Stimulated activated CD4-positive, alpha-beta T cell treated with anti-CD3 and anti-CD28 coated beads, Interleukin-12 subunit alpha, Interleukin-12 subunit beta, amount 100 ng/mL, for 24 hours (primary cell): ENCODE measurements around the gene GIPC1.
A peak's percentile ranks its signal among the peaks of the same experiment; 100 is the strongest.

ENCODE experiments used
- DNase-seq, 2 experiments: peaks; one replicate each; pipeline ENCODE4 v3.0.0-alpha.2; 2020; ENCODE audit warnings: low read depth in 2 of 2

The GIPC1 gene

DNA sequence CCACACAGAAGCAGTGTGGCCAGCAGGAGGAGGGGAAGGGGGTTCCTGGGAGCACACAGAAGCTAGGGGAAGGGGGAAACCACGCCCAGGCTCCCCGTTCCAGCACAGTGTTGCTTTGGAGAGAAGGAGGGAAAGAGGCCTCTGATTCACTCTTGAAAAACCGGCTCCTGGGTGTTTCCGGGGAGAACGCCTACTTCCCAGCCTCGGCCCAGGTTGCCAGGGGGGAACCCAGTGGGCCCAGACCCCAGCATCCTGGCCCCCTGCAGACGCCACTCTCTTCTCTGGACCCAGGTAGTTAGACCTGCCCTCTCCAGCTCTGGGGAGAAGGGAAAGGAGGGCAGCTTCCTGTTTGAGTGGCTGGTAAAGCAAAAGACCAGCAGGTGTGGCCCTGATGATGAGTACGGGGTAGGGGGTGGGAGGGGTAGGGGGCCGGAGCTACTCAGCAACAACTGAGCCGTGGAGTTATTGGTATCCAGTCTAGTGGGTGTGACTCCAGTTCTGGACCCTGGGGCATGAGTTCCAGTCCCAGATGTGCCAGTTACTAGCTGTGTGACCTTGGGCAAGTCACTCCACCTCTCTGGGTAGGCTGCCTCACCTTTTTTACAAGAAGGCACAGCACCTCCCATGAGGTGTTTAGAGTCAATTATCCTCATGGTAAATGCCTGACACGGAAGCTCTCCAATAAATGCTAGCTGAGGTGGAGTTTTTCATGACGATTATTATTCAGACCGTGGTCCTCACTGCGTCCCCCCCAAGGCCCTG lies 836 bp downstream of the GIPC1 start:
- DNase-seq: no peak

DNA sequence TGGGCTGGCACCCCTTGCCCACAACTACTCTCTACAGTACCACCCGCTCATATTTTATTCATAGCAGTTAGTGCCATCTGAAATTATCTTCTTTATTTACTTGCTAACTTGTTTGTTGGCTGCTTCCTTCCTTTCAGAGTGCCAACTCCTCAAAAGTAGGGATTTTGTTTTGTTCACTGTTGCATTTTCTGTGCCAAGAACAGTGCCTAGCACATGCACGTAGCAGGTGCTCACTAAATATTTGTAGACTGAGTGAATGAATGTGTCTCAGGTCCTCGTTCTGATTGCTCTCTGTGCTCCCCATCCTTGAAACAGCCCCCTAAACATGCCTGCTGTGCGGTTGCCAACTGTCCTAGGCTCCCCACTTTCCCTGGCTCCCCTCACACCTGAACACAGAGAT lies 1.5 kb downstream of the GIPC1 start:
- no peak for DNase-seq

DNA sequence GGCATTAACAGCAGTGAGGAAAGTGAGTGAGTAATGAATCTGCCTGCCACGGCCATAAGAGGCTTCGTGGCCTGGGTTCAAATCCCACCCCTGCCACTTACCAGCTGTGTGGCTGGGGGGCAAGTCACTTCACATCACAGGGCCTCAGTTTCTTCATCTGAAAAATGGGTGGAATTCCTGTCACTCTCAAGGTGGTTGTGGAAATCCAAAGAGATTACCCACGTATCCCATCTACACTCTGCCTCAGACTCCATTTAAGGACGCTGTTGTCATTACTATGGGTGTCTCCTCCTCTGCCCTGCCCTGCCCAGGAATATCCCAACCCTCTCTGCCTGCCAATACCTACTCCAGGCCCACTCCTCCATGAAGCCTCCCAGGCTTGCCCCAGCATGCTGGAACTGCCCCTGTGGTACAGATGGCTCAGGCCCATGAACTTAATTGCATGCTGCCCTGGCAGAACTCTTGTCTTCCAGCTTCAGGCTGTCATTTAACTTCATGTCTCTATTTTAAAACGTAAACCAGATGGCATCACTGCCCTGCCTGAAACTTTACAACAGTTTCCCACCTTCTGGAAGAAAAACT lies 3.1 kb downstream of the GIPC1 start:
- DNase-seq: no peak

DNA sequence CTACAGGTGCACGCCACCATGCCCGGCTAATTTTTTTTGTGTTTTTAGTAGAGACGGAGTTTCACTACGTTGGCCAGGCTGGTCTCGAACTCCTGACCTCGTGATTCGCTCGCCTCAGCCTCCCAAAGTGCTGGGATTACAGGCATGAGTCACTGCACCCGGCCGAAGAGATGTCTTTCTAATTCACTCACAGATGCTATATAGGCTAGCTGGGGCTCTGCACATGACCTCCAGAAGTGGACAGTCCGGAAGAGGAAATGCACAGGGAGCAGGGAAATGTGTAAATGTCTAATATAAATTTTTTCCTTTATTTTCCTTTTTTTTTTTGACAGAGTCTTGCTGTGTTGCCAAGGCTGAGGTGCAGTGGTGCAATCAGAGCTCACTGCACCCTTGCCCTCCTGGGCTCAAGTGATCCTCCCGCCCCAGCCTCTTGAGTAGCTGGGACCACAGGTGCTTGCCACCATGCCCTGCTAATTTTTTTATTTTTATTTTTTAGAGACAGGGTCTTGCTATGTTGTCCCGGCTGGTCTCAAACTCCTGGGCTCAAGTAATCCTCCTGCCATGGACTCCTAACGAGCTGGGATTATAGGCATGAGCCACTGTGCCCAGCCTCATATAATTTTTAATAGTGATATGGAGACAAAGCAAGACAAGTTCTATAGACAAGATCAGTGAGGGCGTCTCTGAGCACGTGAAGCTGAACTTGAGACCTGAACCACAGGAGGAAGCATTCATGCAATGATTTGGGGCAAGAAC lies 8.4 kb downstream of the GIPC1 start:
- no peak for DNase-seq

DNA sequence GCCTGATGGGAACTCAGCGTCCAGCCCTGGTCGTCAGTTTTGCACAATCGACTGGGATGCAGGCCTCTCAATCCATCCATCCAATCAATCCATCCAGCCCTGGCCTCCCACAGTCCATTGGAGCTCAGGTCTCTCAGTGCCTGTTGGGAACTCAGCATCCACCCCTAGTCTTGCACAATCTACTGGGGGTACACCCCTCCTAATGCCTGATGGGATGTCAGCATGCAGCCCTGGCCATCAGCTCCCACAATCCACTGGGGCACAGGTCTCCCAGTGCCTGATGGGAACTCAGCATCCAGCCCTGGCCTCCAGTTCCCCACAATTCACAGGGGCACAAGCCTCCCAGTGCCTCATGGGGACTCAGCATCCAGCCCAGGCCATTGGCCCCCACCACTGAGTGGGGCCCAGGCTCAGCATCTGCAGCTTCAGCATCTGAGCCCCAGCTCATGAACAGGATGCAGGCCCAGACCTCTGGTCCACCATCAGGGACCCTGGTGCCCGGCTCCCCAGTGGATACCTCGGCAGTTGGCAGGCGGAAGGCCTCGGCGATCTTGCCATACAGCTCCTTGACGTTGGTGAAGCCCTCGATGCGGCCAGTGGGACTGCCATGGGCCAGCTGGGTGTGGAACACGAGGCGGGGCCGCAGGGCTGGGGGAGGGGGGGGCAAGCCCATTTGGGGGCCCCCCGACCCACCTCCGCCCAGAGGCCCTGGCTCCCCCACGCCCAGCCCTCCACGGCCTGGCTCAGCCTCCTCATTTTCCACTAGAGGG lies 13.6 kb downstream of the GIPC1 start:
- DNase-seq: no peak

DNA sequence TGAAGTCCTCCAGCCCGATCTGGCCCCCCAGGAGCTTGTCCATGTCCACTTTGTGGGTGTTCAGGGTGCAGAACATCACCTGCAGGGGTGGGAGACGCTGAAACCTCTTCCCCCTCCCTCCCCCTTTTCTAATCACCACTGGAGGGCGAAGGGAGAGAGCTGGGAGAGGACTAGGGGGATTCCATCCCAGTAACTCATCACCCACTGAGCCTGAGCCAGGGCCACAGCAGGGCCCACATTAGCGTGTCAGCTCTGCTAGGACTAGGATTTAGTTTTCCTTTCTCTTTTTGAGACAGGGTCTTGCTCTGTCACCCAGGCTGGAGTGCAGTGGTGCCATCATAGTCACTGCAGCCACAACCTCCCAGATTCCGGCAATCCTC lies 15.2 kb downstream of the GIPC1 start:
- DNase-seq: no peak

DNA sequence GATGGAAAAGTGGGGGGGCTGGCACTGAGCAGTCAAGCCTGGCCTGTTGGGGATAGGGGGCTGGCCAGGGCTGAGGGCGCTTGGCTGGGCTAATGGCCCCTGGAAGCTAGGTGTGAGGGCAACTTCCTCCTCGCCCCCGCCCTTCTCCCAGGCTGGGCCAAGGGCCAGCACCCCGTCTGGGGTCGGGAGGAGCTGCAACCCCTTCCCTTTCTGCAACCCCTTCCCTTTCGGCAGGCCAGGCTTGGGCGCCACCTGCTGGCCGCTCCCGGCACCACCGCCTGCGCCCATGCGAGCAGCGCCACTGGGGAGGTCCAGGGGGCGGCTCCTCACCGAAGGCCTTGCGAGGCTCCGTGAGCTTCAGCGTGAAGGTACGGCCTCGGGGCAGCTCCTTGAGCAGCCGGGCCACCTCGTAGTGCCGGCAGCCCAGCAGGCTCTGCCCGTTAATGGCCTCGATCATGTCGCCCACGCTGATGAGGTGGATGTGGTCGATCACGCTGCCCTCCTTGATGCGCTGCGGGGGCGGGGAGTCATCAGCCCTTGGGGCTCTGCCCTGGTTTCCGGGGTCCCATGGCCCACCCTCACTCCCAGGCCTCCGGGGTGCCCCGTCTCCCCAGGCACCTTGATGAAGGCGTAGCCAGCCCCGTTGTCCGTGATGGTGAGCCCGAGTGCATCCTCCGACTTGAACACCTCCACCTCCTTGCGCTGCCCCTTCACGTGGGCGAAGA lies 15.8 kb downstream of the GIPC1 start:
- peak in 1 of 2 experiments; percentile 69 for DNase-seq

DNA sequence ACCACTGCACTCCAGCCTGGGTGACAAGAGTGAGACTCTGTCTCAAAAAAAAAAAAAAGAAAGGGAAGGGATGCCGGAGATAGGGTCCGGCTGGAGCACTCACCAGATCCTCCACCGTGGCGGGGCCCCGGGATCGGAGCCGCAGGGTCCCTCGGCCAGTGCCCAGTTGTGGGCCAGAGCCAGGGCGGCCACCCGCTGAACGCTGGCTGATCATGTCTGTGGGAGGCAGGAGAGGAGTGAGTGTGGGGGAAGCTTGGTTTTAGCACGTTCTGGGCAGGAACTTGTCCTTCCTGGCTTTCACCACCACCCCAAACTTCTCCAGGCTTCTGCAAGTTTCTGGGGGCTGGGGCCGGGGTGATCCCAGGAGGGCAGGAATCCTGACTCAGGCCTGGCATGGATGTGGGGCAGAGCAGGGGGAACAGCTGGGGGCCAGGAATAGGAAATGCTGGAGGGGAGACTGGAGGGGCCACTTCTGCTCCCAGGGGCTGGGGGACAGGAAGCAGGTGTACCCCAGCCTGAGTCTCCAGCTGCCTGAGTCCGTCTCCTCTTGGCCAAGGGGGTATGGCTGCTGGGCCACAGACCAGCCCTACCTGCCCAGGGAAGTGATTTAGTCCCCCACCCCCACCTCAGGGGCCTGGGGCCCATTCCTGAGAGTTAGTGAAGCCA lies 16.5 kb downstream of the GIPC1 start:
- no peak for DNase-seq

DNA sequence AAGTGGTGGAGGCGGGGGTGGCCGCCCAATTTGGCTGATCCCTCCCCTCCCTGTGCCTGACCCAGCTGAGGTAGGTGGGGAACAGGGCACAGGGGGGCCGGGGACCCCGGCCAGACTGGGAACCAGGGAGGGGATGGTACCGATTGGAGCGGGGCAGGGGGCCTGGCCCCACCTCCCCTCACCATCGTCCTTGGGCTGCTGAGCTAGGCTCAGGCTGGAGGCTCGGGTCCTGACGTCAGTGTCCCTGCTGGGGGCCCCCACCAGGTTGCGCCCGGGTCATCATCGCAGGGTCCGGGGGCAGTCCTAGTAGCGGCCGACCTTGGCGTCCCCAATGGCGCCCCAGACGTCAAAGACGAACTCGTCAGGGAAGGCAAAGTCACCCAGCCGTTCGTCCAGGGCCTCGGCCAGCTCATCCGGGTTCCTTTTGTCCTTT lies 17.8 kb downstream of the GIPC1 start:
- DNase-seq: no peak

DNA sequence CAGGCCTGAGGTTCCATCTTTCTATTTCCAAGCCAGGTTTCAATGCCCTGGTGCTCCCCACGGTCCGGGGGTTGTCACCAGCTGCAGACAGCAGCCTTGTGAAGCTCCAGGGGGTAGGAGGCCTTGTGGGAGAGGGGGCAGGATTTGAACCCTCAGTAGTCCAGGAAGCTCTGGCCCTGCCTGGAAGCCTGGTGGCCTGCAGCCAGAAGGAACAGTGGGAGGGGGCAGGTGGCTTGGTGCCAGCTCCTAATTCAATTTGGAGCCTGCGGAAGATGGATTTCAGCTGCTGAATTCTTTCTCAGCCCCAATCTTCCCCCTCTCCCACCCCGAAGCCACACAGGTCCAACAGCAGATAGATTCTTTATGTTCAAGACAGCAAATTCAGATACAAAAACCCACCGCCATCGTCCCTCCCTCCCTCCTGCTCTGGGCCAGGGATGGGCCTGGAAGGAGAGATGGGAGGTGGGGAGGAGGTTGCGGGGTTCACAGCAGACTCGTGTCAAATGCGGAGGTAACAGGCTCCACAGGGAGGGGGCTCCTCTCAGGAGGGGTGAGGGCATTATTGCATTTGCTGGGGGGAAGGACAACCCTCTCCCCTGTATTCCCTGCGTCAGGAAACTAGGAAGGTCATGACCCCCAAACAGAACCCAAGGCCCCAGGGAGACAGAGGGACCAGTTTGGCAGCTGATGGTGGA lies 18.4 kb downstream of the GIPC1 start:
- DNase-seq: no peak

DNA sequence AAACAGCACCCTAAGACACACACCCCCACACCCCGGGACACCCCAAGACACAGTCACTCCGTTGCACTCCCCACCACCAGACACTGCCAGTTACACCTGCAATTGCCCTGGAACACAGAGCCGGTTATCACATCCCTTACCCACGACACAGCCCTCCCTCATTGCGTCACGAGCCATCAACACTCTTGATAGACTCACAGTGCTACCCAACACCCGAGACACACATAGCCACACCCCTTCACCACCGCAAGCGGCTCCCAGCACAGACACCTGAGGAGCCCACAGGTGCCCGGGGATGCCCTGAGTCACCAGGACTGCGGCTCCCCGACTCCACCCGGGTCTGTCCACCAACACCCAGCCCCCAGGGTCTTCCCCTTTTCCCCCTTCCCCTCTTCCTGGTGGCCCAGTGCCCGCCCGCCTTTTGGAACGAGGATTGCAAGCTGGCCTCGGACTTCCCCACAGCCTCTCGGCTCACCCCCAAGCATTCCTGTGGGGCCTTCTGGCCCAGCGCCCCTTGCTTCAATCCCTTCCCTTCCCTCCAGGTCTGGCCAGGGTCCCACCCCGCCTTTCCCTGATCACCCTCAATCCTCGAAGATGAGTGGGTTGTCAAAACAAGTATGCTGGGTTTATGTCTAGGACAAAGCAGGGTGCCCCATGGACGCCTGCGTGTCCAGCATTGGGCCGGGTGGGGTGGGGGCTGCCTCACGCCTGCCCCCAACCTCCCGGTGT lies 19.1 kb downstream of the GIPC1 start:
- DNase-seq: no peak

DNA sequence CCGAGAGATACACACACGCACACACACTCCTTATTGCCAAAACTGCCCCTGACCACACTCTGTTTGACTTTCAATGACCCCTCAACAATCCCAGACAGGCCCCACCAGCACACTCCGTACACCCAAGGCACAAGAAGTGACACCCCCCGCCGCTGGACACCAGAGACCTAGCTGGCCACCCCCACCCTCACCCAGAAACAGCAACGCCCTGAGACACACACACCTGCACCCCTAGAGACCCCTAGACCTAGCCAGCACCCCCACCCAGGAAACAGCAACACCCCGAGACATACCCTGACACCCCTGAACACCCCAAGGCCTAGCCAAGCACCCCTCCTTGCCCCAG lies 19.6 kb downstream of the GIPC1 start:
- DNase-seq: no peak

DNA sequence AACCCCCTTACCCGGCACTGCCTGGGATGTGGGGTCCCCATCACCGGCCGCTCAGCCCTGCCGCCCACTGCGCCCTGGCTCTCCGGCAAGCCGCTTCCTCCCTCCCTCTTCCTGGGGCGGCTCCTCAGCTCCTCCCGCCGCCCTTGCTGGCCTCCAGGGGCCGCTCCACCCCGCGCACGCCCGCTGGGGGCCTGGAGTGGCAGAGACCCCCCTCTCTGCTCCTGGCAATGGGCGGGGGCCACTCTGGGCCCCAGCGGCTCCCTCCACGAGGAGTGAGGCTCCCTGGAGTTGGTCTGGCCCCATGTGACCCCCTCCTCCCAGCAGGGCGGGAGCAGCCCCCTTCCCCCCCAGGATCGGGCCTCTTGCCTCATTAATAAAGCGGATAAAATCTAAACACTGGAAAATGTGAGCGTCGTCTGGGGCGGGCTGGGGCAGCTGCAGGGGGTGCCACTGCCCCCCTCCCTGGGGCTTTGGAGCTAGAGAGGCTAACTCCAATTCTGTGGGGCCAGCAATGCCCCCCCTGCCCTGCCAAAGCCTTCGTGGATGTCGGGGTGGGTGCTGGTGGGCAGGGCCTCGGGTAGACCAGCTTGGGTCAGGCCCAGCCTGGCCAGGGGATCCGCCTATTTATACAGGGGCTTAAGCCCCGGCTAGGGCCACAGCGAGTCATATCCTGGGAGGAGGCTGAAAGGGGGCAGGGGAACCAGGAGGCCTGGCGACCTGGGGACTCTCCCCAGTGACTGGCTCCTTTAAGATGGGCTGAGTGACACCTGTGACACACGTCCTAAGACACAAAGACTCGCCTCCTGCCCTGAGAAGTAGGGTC lies 20.5 kb downstream of the GIPC1 start, which contains the start of gene PTGER1:
TSS of gene PTGER1 (minus strand) at position 104 of the 823 bp plus-strand sequence. CDS start 1,034 bp downstream, outside the sequence.
- no peak for DNase-seq

DNA sequence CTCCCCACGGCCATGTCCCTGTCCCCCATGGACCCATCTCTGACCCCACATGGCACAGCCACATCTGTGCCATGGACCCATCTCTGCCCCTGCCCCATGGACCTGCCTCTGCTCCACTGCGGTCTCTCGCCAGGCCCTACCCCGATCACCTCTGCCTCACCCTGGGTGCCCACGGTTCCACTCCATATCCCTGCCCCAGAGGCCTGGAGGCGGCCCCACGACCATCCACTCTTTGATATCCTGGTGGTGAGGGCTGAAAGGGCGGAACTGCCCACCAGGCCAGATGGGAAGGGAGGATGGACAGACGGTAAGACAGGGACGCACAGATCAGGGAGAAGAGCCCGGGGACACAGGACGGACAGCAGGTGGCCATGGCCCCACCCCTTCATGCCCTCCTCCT lies 21.1 kb downstream of the GIPC1 start:
- no peak for DNase-seq

DNA sequence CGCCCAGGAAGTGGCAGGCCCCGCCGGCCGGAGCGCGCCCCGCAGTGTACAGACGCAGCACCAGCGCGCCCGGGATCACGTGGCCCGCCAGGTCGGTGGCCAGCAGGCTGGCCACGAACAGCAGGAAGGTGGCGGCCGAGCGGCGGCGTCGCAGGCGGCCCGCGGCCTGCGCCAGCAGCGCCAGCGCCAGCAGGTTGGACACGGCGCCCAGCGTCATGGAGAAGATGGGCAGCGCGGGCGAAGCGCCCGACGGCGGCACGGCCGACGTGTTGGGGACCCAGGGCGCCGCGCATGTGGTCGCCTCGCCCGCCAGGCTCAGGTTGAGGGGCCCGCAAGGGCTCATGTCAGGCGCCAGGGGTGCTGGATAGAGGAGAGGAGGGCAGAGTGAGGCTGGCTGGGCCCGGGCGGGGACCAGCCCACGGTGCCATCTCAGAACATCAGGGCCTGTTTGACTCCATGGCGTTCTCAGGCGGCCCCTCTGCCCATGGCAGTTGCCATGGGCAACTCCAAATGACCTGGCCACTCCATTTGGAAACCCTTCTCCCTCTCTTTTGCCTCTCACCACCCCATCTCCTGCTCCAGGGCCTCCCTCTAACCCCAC lies 21.8 kb downstream of the GIPC1 start:
- no peak for DNase-seq

DNA sequence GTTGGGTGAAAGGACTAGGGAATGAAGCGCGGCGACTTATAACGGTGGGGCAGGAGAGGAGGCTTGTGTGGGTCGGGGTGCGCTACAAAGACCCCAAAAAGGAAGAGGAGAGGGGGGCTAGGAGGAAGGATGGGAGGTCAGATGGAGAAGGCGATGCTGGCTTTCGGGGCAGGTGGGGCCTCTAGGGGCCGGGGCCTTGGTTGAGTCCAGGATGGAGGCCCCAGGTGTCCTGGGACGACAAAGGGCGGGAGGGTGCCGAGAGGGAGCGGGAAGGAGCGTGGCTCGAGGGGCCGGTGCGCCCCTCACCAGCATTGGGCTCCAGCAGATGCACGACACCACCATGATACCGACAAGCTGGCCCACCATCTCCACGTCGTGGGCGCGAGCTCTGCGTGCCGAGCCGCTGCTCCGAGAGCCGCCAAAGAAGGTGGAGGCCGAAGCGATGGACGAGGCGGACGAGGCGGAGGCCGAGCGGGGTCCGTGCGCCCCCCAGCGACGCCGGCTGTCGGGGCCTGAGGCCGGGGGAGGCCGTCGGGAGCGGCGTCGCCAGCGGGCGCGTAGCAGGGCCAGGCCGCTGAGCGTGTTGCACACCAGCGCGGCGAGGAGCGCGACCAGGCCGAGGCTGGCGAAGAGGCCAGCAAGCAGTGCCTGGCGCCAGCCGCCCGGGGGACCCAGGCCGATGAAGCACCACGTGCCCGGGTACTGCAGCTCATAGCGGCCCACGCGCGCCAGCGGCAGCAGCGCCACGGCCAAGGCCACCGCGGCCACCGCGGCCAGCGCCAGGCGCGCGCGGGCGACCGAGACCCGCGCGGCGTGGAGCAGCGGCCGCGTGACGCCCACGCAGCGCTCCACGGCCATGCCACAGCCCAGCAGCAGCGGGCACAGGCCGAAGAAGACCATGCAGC lies 22.6 kb downstream of the GIPC1 start:
- DNase-seq: no peak

DNA sequence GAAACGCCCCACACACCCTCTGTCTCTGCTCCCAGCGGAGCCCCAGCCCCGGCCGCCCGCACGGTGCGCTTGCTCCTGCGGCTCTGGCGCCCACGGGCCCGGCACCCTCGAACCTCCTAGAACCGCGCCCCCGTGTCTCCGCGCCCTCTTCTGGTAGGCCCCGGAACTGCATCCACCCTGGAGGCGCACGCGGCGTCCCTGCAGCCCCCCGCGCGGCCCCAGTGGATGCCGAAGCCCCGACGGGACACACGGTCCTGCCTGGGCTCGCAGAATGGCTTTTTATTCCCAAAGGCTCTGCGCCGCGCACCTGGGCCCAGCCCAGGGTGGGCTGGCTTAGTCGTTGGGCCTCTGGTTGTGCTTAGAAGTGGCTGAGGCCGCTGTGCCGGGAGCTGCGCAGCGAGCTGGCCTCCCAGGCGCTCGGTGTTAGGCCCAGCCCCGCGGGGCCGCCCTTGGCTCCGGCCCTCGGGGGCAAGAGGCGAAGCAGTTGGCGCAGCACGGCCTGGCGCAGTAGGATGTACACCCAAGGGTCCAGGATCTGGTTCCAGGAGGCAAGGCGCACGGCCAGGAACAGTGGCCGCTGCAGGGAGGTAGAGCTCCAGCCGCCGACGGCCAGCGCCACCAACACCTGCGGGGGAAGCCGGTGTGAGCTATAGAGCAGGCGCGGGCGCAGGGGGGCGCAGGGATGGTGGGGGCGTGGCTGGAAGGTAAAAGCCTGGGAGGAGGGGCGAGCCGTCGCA lies 23.6 kb downstream of the GIPC1 start:
- peak; percentile 68 to 86 for DNase-seq
